Measurements from ENCODE around the gene CALM1.

DNA sequence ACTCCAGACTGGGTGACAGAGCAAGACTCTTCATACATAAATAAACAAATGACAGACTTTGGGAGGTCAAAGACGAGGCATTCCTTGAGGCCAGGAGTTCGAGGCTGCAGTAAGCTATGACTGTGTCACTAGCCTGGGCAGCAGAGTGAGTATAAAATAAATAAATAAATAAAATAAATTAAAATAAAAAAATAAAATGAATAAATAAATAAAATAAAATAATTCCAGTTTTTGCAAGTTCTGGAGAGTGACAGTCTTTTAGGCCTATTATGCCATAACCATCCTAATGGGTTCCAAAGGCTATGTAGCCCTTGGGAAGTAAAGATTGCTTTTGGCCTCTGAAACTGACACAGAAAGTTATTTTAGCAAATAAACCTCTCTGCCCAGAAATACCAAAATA lies 48.6 kb upstream of the CALM1 start:
- no peak for TF ChIP-seq EZH2phosphoT487 (IDR thresholded peaks at IDR 0.05; ENCODE audit: borderline replicate concordance, low read length)
- TF ChIP-seq, protein P1, sequence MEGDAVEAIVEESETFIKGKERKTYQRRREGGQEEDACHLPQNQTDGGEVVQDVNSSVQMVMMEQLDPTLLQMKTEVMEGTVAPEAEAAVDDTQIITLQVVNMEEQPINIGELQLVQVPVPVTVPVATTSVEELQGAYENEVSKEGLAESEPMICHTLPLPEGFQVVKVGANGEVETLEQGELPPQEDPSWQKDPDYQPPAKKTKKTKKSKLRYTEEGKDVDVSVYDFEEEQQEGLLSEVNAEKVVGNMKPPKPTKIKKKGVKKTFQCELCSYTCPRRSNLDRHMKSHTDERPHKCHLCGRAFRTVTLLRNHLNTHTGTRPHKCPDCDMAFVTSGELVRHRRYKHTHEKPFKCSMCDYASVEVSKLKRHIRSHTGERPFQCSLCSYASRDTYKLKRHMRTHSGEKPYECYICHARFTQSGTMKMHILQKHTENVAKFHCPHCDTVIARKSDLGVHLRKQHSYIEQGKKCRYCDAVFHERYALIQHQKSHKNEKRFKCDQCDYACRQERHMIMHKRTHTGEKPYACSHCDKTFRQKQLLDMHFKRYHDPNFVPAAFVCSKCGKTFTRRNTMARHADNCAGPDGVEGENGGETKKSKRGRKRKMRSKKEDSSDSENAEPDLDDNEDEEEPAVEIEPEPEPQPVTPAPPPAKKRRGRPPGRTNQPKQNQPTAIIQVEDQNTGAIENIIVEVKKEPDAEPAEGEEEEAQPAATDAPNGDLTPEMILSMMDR (IDR thresholded peaks at IDR 0.05; ENCODE audit: low read depth, low read length, poor library complexity, severe bottlenecking), result no peak
